ENCODE measurements around the gene BCL11A.

Gene BCL11A

DNA sequence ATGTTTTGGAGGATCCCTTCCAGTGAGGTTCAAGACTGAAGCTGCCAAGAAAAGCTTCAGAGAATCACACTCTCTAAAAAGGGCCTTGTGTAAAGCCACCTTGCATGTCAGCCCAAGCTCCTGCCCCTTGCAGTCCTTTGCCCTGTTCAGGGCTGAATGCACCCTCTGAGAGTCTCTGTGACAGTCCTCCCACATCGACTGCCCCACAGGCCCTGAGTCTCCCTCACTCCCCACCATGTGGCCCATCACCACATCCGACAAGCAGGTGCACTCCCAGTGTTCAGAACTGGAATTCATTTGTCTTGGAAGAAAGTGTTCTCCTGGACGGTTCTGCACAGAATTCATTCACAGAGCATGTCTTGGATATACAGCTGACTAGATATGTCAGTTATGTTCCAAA lies 31.0 kb downstream of the BCL11A start:
- no peak for FAIRE-seq

DNA sequence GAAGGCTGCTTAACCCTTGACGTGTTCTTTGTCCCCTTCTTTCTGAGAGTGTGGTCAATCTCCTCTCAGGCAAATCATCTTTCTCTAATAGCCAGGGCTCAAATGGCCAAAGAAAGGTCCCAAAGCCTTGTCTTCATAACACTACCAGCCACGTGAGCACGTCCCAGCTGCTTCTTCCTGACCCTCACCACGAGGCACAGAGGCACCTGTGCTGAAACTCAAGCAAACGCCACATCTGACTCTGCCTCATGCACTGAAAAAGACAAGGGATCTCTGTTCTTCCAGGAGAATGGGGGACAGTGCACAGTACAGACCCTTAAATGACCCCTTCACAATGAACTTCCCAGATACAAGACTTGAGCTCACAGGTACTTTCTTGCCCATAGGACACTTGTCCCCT lies 31.8 kb downstream of the BCL11A start:
- FAIRE-seq: no peak

DNA sequence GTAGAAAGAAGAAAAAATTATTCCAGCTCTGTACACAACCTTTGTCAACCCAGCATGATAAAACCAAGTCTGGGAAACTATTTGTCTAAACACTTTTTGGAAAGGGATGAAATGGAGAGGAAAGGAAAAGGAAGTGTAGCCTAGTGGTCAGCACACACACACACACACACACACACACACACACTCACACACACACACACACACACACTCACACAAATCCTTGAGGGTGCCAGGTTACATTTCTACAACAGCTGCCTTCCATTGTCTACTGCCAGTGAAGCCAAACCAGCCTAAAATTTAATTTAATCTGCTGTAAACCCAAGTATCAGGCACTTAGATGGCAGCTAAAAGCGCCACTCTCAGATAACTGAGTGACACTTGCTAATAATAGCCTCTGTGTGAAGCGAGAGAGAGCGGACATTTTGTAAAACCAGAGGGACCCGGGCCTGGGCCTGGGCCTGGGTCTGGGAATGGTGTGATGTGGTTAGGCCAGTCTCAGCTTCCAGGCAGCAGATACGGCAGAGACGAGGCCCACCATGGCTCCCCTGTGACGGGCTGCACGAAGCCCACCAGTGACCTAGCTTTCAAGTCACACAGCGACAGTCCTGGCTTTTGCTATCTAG lies 32.4 kb downstream of the BCL11A start:
- FAIRE-seq: no peak

DNA sequence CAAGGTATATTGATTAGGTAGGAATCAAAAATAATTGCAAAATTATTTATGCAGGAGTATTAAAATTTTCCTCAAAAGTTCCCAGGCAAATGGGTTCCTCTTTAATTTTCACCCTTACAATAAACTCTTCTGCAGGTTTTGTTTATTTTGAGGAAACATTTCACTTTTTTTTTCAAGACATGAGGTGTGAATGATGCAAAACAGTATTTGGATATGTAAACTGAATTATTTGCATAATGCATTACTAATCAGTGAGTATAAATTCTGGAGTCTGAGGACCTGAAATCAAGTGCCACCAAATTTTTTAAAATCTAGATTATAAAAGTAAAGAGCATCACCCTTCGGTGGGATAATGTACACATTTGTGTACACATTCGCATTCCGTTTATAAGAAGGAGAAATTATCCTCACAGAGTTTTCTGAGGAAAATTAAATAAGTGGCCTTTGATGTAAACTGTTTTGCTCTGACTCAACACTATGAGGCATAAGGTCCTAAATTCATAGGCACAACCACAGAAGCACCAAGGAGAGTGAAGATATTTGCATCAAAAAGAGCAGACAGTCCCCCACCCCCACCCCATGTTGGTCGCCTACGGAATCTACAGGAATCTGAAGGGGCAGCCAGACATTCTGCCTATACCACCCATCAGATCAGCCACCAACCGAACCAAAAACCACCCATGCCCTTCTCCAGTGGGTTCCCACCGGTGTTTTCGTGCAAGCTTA lies 33.1 kb downstream of the BCL11A start:
- FAIRE-seq: no peak

DNA sequence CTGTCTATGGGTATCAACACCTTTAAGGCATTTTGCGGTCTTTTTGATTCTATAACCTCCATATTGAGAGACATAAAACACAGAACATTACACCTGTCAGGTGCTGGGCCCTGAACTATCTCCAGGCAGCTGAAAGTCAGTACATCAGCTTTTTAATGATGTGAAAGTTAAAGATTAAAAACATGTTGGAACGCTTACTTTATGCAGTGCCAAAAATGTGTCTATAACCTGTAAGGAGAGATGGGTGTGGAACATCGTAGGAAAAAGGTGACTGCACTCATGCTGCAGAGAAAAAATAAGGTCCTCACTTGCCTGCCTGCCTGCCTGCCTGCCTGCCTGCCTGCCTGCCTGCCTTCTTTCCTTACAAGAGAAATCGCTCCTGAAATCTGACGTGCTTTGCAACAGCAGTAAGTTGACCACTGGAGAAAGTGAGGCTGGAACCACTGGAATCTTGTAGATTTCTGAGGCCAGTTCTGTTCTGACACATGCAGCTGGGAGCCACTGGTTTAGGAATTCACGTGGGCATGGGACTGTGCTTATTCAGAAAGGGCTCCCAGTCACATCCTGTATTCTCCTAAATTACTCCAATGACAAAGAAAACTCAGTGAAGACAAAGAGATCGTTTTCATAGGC lies 34.1 kb downstream of the BCL11A start:
- no peak for FAIRE-seq

DNA sequence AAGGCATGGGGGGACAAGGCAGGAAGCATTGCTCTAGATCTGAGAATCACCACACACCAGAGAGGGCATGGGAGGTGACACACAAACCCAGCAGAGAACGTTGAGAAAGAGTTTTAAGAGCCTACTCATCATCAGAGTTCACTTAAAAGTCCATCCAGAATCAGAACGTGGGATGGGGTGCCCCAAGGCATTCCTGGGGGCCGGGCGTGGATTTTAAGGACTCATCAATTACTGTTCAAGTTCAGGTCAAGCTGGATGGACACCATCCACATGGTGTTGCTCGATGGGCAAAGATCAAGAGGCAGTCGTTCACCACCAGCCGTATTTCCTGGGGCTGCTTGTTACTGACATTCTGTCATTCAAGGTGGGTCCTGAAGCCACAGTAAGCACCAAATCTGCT lies 34.9 kb downstream of the BCL11A start:
- no peak for FAIRE-seq

DNA sequence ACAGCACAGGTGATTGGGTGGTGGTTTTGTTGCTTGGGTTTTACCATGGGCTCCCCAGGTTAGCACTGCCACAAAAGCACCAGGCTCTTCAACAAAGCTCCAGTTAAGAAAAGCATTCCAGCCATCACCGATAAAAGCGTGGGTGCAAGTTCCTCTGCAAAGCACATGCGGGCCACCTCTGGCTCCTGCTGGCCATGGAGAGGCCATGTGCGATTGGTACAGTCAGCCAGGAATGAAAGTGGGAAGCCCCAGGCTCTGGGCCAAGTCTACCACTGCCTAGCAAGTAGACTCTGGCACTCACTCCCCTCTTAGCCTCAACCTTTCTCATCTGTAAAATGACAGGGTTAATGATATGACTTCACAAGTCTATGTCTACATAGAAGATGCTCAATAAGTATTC lies 36.0 kb downstream of the BCL11A start:
- FAIRE-seq: no peak

DNA sequence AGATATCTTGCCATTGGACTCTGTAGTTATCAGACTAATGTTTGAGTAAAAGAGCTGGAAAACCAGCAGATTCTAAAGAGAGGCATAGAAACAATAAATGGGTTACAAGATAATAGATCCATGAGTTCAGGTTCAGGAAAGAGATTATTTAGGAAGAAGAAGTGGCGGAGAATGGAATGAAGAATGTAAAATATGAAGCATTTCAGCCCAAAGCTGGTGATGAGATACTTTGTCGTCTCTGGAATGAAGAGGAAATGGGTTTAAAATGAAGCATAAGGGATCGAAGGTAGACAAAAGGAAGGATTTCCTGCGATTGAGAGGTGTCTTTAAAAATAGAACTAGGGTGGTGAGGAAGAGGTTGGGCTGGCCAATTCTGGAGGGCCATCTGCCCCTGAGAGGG lies 36.6 kb downstream of the BCL11A start:
- FAIRE-seq: no peak

DNA sequence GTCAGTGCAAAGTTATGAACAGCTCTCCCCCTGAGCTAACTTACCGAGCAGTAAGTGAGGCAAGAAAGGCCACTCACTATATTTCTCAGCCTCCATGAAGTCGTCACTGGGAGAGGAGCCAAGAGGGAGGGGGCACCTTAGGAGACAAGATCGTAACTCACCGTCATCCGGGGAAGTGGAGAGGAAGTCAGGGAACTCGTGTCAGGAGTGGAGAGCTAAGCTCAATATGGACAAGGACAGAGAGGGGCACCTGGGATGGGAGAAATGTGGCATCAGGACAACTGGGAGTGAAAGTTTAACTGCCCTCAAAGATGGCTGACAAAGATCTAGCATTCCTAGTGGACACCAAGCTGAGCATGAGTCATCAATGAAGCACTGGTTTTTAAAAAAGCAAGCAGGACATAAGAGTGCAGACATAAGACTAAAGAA lies 37.1 kb downstream of the BCL11A start:
- no peak for FAIRE-seq

DNA sequence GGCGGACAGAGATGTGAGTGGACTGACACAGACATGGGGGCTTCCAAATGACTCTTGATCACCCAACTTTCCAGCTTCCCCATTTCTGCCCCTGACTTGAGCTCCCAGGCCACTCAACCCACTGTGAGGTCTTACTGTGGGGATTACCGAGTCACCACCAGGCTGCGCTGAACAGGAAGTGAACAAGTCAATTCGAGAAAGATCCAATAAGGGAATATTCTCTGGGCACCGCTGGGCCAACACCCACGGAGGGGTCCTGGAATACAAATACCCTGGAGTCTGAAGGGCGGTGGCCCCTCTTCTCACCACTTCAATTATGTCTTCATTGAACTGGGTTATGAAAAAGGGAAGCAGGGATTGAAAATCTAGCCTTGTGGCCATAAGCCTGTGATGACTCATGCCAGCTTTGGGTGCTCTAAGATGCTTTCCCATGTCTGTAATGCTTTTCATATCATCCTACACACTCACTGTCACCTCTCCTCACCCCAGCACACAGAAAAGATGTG lies 37.7 kb downstream of the BCL11A start:
- FAIRE-seq: no peak

DNA sequence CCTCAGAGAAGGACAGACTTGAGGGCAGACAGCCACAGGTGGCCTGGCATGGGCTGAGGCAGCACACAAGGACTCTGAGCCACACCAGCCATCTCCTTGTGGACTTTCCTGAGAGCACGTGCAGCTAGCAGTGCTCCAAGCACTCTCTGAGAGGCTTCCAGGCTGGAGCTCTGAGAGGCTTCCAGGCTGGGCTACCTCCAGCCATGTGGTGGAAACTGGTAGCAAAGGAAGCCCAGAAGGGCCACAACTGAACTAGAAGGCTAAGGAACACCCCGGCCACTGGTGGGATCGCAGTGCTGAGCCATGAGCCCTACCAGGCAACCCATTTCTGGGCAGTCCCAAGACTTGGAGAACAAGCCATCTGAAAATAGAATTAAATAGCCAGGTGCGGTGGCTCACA lies 39.5 kb downstream of the BCL11A start:
- no peak for FAIRE-seq

DNA sequence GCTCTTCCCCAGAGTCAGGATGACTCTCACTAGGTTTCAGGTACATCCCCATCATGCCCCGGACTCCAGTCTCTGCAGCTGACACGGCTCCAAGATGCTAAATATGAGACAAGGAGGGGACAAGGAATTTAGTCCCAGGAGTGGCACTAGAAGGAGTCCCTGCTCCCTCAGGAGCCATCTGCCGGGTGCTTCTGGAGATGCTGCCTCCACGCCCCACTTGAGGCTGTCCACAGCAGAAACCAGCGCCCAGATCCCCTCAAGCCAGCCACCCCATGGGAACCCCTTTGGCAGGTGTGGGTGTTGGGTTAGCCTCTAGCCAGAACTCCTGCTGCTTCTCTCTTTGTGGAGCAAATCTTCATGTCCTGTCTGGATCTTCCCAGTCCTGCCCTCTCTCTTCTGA lies 40.3 kb downstream of the BCL11A start:
- no peak for FAIRE-seq

DNA sequence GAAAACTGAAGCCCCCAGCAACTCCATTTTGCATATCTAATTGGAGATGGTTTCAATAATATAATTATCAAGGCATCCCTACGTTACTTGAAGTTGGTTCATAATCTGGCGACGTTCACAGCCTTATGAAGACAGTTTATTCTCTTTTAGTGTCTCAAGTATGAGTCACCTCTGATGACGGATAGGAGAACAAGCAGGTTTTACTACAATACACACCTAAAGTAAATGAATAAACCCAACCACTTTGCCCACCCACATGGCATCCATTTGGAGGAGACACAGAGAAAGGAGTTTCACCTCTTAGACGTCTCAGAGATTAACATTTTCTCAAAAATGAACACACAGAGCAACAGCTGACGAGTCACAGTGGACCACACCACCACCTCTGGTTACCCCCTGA lies 40.8 kb downstream of the BCL11A start:
- FAIRE-seq: no peak

DNA sequence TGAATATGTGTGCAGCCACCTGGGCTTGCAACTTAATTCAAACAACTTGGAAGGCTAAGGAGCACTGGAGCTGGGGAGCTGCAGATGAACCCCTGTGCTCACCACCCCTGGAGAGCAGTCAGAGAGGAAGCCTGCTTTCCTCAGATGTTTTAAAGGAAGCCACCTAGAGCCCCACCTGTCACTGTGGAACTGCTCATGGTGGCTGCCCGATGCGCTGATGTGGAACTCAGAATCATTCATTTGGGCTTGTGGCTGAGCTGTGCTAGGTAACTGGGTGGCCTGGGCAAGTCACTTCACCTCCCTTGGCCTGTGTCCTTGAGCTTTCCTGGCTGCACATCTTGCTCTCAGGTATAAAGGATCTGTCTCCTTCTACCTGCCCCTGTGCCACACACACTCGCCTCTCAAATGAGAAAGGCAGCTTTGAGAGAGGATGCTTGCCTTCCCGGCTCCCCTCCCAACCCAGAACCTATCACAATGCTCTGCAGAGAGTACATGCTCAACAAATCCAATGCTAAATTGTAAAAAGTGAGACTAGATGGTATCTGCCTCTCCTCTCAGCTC lies 41.3 kb downstream of the BCL11A start:
- FAIRE-seq: no peak

DNA sequence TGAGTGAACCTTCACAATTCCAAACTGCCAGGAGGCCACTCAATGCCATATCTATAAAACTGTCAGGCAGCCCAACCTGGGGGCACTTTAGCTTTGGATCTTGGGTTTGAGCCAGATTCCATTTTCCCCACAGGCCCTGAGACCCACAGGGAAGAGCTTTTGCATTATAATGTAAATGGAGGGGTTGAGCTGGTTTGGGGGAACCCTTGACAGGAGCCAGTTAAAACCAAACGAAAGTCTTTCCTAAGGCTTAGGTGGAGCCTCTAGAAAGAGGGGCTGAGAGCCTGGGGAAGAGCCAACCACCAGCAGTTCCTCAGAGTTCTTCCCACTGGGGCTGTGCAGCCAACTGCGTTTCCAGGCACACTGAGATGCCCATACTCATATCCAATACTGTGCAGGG lies 42.7 kb downstream of the BCL11A start:
- no peak for FAIRE-seq

DNA sequence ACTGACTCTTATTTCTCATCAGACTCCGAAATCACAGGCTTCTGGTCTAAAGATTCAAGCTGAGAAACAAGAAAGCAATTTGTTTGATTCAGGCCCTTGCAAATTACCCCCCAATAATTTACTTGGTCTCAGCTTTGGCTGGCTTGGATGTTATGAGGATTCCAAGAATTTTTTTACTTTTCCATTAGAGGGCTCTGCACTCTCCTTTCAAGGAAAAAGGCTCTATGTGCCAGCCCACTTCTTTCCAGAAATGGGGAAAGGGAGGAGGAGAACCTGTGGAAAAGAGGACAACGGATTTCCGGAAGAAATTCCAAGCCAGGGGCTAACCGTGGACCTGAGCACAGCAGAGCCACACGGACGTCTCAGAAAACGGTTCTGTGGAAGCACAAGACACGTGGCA lies 44.4 kb downstream of the BCL11A start:
- no peak for FAIRE-seq

DNA sequence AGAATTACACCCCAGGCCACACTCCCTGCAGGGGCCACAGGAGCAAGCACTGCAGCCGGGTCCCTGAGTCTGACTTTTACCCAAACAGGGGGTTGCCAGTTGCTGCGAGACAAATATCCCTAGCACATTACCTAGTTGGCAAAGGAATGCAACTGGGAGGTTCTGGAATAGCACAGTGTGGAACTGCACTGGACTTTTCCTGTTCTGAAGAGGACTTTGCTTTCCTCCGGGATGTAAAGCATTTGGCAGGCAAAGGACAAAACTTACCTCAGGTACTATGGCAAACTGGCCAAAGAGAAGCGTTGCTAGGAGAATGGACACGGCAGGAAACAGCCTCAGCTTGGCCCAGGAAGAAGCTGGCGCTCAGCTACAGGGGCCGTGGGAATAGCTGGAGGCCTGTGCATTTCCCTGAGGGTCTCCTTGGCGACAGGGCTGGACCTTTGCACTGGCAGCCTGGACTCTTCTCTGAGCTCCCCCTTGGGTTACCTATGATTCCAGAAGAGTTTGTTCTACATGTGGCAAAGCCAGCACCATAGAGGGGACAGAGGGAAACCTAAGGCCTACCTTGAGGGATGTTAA lies 45.0 kb downstream of the BCL11A start:
- FAIRE-seq: no peak

DNA sequence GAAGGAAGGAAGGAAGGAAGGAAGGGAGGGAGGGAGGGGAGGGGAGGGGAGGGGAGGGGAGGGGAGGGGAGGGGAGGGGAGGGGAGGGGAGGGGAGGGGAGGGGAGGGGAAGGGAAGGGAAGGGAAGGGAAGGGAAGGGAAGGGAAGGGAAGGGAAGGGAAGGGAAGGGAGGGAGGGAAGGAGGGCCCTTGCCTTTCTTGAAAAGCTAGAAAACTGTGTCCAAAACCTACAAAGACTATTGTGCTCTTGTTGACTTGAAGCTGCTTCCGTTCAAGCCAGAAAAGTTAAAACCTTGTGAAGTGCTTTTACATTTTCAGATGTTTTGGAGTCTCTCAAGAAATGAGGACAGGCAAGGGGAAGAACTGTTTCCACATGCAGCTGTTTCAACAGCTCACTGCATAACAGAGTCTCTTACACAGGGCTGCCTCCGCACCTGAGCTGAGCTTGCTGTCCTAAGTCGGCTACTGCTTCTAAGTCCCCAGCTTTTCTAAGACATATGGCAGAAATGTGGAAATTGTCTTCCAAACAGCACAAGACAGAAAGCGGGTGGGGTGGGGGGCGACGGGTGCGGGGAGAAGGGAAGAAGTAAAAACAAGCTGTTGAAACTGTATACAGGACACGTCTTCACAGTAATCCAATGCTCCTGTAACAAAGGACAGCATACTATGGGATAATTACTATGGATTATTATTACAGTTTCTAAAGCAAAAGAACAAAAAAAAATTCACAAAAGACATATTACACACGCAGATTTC lies 46.1 kb downstream of the BCL11A start:
- no peak for FAIRE-seq

DNA sequence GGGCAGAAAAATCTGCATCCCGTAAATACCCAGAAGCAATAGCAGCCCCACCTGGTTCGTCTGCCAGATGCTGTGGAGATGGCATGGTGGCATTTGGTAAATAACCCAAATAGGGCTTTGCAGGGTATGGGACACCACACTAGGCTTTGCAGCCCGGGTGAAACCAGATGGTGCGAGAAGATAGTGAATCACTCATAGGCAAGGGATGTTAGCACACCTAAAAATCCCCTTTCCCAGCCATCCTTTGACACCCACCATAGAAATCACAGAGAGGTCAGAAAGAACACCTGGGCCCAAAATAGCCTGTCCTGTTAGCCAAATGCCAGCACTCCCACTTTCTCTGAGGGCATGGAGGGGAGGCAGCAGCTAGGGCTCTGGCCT lies 47.6 kb downstream of the BCL11A start:
- FAIRE-seq: no peak

DNA sequence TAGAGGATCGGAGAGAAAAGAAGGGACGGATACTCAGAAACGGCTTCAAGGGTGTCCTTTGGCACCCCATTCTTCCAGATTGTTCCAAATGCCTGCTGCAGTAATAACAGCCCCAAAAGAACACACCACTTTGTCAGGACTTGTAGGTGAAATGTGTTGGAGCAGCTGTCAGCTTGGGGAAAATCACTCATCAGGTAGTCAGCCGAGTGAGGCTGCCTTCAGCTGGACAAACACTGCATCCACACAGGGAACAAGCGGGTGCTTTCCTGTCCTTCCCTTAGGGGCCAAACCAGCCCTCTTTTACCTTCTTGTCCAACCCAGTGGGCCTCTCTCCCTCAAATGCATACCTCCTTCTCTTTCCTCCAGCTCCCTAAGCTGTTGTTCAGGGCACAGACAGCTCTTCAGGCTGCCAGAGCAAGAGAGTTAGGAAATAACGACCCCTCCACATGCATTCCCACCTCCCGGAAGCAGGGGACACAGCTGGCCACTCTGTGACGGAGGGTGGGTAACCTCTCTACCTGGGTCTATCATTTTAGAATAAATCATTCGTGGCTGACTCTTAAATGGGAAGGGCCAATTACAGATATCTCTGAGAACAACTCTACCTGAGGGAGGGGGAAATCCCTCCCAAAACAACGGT lies 48.1 kb downstream of the BCL11A start:
- no peak for FAIRE-seq

DNA sequence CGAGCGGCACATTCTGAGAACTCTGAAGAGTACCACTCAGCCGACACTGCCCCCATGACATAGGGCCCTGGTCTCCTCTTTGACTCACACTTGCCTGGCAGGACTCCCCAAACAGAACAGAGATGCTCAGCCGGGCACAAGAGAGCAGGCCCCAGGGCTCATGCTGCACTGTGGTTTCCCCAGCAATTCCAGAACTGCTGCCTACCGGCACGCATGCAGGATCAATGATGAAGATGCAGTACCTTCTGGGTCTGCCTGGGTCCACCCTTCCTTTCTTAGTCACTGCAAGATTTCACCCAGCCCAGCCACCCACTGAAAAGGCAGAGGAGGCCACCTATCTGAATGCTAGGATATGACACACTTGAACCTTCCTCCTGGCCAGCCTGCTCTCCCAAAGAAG lies 49.4 kb downstream of the BCL11A start:
- FAIRE-seq: no peak

DNA sequence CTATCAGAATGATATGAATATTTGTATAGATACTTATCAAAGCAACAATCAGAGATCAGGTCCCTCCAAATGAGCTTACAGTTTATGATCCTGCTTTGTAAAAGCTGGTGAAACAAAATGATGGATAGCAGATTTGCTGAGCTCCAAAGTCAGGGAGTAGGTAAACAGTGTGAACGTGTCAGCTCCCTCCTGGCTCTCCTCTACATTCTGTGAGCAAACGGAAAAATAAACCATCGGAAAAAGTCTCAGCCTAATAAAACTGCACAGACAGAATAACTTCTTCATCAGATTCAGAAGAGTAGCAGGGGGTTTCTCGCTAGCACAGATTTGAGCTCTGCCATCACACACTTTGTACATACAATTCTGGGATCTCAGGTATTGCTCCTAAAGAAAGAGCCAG lies 51.3 kb downstream of the BCL11A start:
- FAIRE-seq: no peak
